SK-N-MC (cell line): ENCODE results near the gene CNTNAP4.

Source experiments
- EZH2 ChIP-seq: fragments of 200-600 bp; sonication (generic); IDR thresholded peaks from one replicate; pipeline ENCODE4 v1.6.1; 2017; ENCODE audit warnings: antibody characterized with exemption
- FOXP2 ChIP-seq: optimal IDR thresholded peaks from 2 replicates; pipeline ENCODE3; 2011; ENCODE audit warnings: mild to moderate bottlenecking, moderate library complexity; ENCODE audit not compliant: insufficient read depth; ENCODE audit errors: extremely low read length, control extremely low read depth
- POLR2AphosphoS5 ChIP-seq: IDR thresholded peaks from 2 replicates; pipeline ENCODE4 v1.6.1; 2012; ENCODE audit warnings: mild to moderate bottlenecking, low read depth, low read length, borderline replicate concordance

- no peak for TF ChIP-seq POLR2AphosphoS5
- no peak for TF ChIP-seq EZH2
- no peak for TF ChIP-seq FOXP2
These were observed 206.2 kb downstream of the CNTNAP4 start for GRCh38 chr16:76483307-76483909.
